Stimulated activated CD4-positive, alpha-beta T cell treated with anti-CD3 and anti-CD28 coated beads, Interleukin-2, amount 100 ng/mL, for 48 hours (primary cell): Measurements from ENCODE around the gene C4orf46.

ENCODE experiments used
- DNase-seq, 2 donors: peaks; one replicate each; pipeline ENCODE4 v3.0.0-alpha.2; 2020

C4orf46 gene

GRCh38 chr4:158649111-158649680, 22.5 kb downstream of the C4orf46 start:
- no peak for DNase-seq

DNA sequence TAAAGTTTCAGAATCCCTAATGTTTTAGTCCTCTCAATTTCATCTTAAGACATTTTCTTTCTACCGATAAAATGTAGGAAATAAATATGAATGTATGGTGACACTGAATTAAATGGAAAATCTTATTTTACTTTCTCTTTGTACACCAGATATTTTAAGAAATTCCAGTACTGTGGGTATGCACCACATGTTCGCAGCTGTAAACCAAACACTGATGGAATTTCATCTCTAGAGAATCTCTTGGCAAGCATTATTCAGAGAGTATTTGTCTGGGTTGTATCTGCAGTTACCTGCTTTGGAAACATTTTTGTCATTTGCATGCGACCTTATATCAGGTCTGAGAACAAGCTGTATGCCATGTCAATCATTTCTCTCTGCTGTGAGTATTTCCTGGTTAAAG, 26.9 kb downstream of the C4orf46 start:
- no peak for DNase-seq

DNA sequence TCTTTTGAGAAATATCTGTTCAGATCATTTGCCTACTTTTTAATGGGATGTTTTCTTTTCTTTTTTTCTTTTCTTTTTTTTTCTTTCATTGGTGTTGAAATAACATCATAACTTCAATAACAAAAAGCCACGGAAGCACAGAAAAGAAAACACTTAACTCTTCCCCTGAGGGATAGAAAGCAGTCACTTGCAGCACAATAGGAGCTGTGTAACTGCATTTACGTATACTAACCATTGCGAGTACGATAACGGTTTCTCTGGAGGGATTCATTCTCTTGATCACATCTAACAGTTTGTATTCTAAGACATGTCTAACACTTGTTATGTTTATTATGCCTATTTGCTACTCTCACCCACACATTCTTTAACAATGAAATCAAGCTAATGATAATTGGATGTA, 27.3 kb downstream of the C4orf46 start:
- no peak for DNase-seq

- DNase-seq, result no peak
Observed at GRCh38 chr4:158636619-158637018, 35.1 kb downstream of the C4orf46 start.

DNA sequence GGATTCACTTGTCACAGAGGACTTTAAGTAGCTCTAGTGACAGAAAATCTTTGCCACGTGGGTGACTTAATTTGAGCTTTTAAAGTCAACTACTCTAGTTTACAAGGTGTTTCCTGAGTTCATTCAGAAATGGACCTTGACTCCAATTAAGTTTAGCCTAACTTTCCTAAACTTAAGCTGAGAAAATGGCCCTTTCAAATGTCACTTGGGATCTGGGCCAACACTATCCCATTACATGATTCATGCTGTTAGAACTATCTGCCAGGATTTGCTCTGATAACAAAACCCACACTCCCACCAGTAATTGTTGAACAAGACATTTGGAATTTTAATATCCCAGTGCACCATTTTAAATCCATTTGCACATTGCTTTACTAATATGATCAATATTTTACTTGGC, 40.8 kb downstream of the C4orf46 start:
- DNase-seq, result no peak

- DNase-seq, result no peak
Observed at GRCh38 chr4:158625544-158625943, 46.1 kb downstream of the C4orf46 start.

- no peak for DNase-seq
Observed at GRCh38 chr4:158624889-158625478, 46.7 kb downstream of the C4orf46 start.

DNA sequence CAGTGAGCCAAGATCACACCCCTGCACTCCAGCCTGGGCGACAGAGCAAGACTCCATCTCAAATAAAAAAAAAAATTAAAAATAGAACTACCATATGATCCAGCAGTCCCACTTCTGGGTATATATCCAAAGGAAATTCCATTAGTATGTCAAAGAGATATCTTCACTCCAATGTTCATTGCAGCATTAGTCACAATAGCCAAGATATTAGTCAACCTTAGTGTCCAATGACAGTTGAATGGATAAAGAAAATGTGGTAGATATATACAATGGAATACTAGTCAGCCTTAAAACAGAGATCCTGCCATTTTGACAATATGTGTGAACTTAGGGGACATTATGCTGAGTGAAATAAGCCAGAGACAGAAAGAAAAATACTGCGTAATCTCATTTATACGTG, 49.4 kb downstream of the C4orf46 start:
- no peak for DNase-seq

DNA sequence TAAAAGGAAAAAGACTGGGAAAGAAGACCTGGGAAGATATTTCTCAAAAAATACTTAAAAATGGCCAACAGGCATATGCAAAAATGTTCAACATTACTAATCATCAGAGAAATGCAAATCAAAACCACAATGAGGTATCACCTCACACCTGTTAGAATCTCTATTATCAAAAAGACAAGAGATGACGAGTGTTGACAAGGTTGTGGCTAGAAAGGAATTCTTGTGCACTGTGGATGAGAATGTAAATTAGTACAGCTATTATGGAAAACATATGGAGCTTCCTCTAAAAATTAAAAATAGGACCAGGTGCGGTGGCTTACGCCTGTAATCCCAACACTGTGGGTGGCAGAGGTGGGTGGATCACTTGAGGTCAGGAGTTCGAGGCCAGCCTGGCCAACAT, 50.0 kb downstream of the C4orf46 start:
- DNase-seq, result no peak

DNA sequence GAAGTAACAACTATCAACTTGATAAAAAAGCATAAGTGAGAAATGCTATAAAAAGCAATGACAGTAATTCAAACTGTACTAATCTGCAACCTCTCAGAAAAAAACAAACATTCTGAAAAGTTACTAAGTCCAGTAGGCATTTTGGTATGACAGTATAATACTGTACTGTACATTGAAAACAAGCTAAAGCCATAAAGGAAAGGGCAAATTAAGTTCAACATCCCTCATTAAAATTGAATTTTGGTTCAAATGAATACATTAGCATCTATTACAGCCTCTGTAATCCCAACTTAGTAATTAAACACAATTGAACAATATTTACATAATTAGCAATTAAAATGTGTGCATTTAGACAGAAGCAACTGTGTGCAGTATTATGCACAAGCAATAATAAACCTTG, 53.7 kb downstream of the C4orf46 start:
- no peak for DNase-seq
